B cell (primary cell): Measurements from ENCODE around the gene VCX. TPM values are rescaled to one million over a fixed set of nuclear protein-coding genes. Genes with fewer than 3 reads are reported as not detected.

Source experiments
- ATAC-seq: fragments of 200-7000 bp; cut with Tn5 transposase; one replicate; pipeline ENCODE4 v1.10.0; 2021; ENCODE audit warnings: low read depth, mild to moderate bottlenecking, moderate number of reproducible peaks, moderate library complexity
- CTCF ChIA-PET: fragments of 350-600 bp; sonication (Branson Sonifier 250); formaldehyde crosslinking; loops from one replicate; lab custom pipeline; 2021; ENCODE audit warnings: antibody characterized with exemption, inconsistent platforms; lab: Charles Lee
- POLR2A ChIA-PET: fragments of 350-600 bp; sonication (Branson Sonifier 250); formaldehyde crosslinking; loops from one replicate; lab custom pipeline; 2021; ENCODE audit warnings: antibody characterized with exemption; lab: Charles Lee
- DNase-seq: peaks from one replicate; pipeline ENCODE4 v3.0.0; 2013
- H2AFZ ChIP-seq: 2 replicates; pipeline ENCODE4 v1.6.1; 2012; ENCODE audit warnings: mild to moderate bottlenecking, low read depth, low read length; ENCODE audit not compliant: insufficient read depth, poor library complexity, severe bottlenecking
- H3K27ac ChIP-seq, 2 donors: 1 replicate in 1 of 2; 2 replicates in 1 of 2; pipeline ENCODE4 v1.5.1; 2012 to 2013; ENCODE audit warnings: low read length in 2 of 2, mild to moderate bottlenecking in 2 of 2, moderate library complexity in 1 of 2
- H3K27me3 ChIP-seq, 4 experiments: fragments of 200-600 bp in 1 of 4; sonication (generic) in 1 of 4; replicated peaks in 1 of 4; 1 replicate in 2 of 4; 2 replicates in 2 of 4; pipeline versions ENCODE4 v1.6.1 to v1.7.0; 2013 to 2016; ENCODE audit warnings: low read length in 3 of 4, mild to moderate bottlenecking in 2 of 4, mixed read lengths in 1 of 4, moderate library complexity in 1 of 4; ENCODE audit not compliant: insufficient read depth in 4 of 4, control insufficient read depth in 3 of 4; ENCODE audit errors: control extremely low read depth in 1 of 4
- H3K36me3 ChIP-seq, 2 experiments: replicated peaks in 1 of 2; 1 replicate in 1 of 2; 2 replicates in 1 of 2; pipeline versions ENCODE4 v1.6.1 to v1.7.1; 2013; ENCODE audit warnings: low read length in 1 of 2; ENCODE audit not compliant: insufficient read depth in 2 of 2, control insufficient read depth in 1 of 2; ENCODE audit errors: control extremely low read depth in 1 of 2, extremely low read depth in 1 of 2
- H3K4me1 ChIP-seq, 2 donors: fragments of 200-600 bp in 1 of 2; sonication (generic) in 1 of 2; 1 replicate in 1 of 2; 2 replicates in 1 of 2; pipeline versions ENCODE4 v1.5.1 to v1.6.1; 2013 to 2017; ENCODE audit warnings: low read length in 2 of 2; ENCODE audit not compliant: control insufficient read depth in 2 of 2, insufficient read depth in 2 of 2
- H3K4me2 ChIP-seq: replicated peaks from 2 replicates; pipeline ENCODE3; 2012; ENCODE audit warnings: mild to moderate bottlenecking, low read depth, low read length; ENCODE audit not compliant: poor library complexity, severe bottlenecking
- H3K4me3 ChIP-seq, 5 experiments: fragments of 200-600 bp in 1 of 5; sonication (generic) in 1 of 5; 1 replicate in 3 of 5; 2 replicates in 2 of 5; pipeline versions ENCODE4 v1.5.1 to v1.7.0; 2011 to 2016; ENCODE audit warnings: low read length in 4 of 5, mild to moderate bottlenecking in 4 of 5, low read depth in 2 of 5, control low read depth in 1 of 5, moderate library complexity in 1 of 5; ENCODE audit not compliant: insufficient read depth in 1 of 5; ENCODE audit errors: control extremely low read depth in 1 of 5, extremely low read depth in 1 of 5
- H3K79me2 ChIP-seq: fragments of 200-600 bp; sonication (generic); one replicate; pipeline ENCODE4 v1.6.0; 2016; ENCODE audit warnings: low read length; ENCODE audit not compliant: control insufficient read depth, insufficient read depth
- H3K9ac ChIP-seq: fragments of 200-600 bp; sonication (generic); 2 replicates; pipeline ENCODE4 v1.6.1; 2017; ENCODE audit warnings: mild to moderate bottlenecking, low read length, moderate library complexity
- H3K9me3 ChIP-seq, 3 donors: one replicate each; pipeline versions ENCODE4 v1.6.1 to v1.7.1; 2013; ENCODE audit warnings: low read length in 2 of 3; ENCODE audit not compliant: control insufficient read depth in 2 of 3, insufficient read depth in 1 of 3; ENCODE audit errors: control extremely low read depth in 1 of 3
- H4K20me1 ChIP-seq: 2 replicates; pipeline ENCODE4 v1.6.0; 2012; ENCODE audit warnings: mild to moderate bottlenecking, low read length; ENCODE audit not compliant: insufficient read depth, control insufficient read depth, poor library complexity, severe bottlenecking
- H3K27ac Mint-ChIP-seq: one replicate; pipeline ENCODE4 v1.8.0; 2021; ENCODE audit warnings: mixed read lengths
- H3K27me3 Mint-ChIP-seq: one replicate; pipeline ENCODE4 v1.8.0; 2021; ENCODE audit warnings: mixed read lengths
- H3K4me1 Mint-ChIP-seq: one replicate; pipeline ENCODE4 v1.8.0; 2021; ENCODE audit warnings: mixed read lengths
- H3K4me3 Mint-ChIP-seq: one replicate; pipeline ENCODE4 v1.8.0; 2021; ENCODE audit warnings: mixed read lengths
- H3K9me3 Mint-ChIP-seq: one replicate; pipeline ENCODE4 v1.8.0; 2022; ENCODE audit warnings: mixed read lengths; ENCODE audit not compliant: insufficient read depth
- EZH2 ChIP-seq: IDR thresholded peaks from 2 replicates; pipeline ENCODE4 v1.6.1; 2012; ENCODE audit warnings: borderline replicate concordance, low read depth, mild to moderate bottlenecking, moderate library complexity, low read length; ENCODE audit not compliant: insufficient read depth, poor library complexity, severe bottlenecking
- WGBS: methylation state at CpG from one replicate; pipeline ENCODE4 v1.1.5; 2013; ENCODE audit warnings: missing lambda C conversion rate; ENCODE audit not compliant: insufficient coverage; 5-methylcytosine and 5-hydroxymethylcytosine counted together
- intact Hi-C: fragments of 100-400 bp; cut with micrococcal nuclease; formaldehyde crosslinking; loops from one replicate; pipeline ENCODE4 v1.10.0; 2022
- polyA plus RNA-seq: library from polyadenylated mRNA; depleted of rRNA; stranded (reverse); fragments of >200 nt; gene quantifications from 2 replicates; pipeline ENCODE4 v1.2.3, GENCODE V29; 2012
- total RNA-seq, 2 donors: library from RNA; stranded (reverse); fragments of 120-200 nt in 1 of 2; gene quantifications; 1 replicate in 1 of 2; 2 replicates in 1 of 2; pipeline versions ENCODE4 v1.2.3 to v1.2.4, GENCODE V29; 2013 to 2022
- TF ChIP-seq, protein P1 (sequence below): fragments of 200-600 bp; IDR thresholded peaks from one replicate; pipeline ENCODE4 v1.8.0; 2022; ENCODE audit warnings: antibody characterized with exemption, mild to moderate bottlenecking

The VCX gene
- total and polyA plus RNA-seq, 2 donors (not counting 1 experiment from before 2014, with no cell fraction given), result not detected

DNA sequence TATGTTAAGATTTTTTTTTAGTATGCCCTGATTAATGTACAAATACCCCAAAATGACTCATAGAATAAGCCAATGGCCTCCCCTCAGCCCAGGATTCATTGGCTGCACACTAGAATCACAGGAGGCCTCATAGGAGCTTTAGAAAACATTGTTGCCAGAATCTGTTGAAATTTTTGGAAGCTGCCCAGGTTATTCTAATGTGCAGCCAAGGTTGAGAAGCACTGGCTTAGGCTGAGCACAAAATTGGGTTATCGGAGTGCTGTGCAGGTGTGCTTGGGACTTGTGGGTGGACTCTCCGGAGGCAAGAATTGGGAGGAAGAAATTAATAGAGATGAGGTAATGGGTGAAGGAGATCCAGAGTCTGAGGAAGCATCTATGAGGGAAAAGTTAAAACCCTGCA lies 41.3 kb upstream of the VCX start:
- Histone ChIP-seq H3K27ac (no peak overlapping the region), H3K9ac (no peak overlapping the region), H3K36me3 (no peaks in the 10 kb centered on the region), H3K4me1 (no peaks in the 10 kb centered on the region), H4K20me1 (no peaks in the 10 kb centered on the region), H3K4me2 (no peak overlapping the region), H3K27me3 (no peaks in the 10 kb centered on the region), H2AFZ (no peak overlapping the region), H3K79me2 (no peaks in the 10 kb centered on the region), H3K9me3 (no peaks in the 10 kb centered on the region), H3K4me3 (no peak overlapping the region)
- no CpG with 5 or more reads among the region's 2 CpGs for WGBS
- ChIA-PET CTCF (no interaction called here), POLR2A (no interaction called here)
- ATAC-seq (no peak), DNase-seq (no peak)
- Mint-ChIP-seq H3K9me3 (no peaks in the 10 kb centered on the region), H3K27ac (no peak overlapping the region), H3K4me1 (peaks cover 3% of the 10 kb centered on the region), H3K4me3 (no peak overlapping the region), H3K27me3 (no peaks in the 10 kb centered on the region)
- no peak for TF ChIP-seq EZH2
- TF ChIP-seq, protein P1, sequence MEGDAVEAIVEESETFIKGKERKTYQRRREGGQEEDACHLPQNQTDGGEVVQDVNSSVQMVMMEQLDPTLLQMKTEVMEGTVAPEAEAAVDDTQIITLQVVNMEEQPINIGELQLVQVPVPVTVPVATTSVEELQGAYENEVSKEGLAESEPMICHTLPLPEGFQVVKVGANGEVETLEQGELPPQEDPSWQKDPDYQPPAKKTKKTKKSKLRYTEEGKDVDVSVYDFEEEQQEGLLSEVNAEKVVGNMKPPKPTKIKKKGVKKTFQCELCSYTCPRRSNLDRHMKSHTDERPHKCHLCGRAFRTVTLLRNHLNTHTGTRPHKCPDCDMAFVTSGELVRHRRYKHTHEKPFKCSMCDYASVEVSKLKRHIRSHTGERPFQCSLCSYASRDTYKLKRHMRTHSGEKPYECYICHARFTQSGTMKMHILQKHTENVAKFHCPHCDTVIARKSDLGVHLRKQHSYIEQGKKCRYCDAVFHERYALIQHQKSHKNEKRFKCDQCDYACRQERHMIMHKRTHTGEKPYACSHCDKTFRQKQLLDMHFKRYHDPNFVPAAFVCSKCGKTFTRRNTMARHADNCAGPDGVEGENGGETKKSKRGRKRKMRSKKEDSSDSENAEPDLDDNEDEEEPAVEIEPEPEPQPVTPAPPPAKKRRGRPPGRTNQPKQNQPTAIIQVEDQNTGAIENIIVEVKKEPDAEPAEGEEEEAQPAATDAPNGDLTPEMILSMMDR, result no peak
- intact Hi-C loops, result no loop called here

DNA sequence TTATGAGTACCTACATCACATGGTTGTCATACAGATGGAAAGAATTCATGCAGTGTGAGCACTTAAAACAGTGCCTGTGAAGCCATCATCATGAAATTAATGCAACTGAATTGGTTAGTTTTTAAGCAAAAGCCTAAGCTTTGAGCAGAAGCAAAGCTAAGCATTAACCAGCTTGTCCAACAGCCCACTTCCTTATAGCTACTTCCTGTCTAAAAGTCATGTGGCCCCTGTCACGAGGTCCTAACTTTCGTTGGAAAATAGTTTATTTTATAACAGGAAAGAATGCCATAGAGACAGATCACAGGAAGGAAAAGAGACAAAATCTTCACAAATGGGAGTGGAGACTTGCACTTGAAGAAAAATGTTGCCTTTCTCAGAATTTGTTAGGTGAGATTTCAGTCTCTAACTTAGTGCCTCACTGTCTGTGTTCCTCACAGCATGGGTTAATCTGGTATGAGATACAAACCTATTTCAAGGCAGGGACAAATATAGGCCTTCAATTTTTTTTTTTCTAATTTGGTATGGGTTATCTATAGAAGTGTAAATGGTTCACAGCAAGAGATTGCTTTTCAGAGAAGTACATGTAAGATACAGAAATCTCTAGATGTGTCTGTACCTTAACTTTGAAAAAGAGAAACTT lies 27.7 kb upstream of the VCX start:
- H3K4me1 ChIP-seq, result no peaks in the 10 kb centered on the region
- DNase-seq (no peak), ATAC-seq (no peak)
- no peak overlapping the region for H3K4me2 ChIP-seq
- WGBS, result no CpG with 5 or more reads among the region's 2 CpGs
- no peaks in the 10 kb centered on the region for H3K9me3 ChIP-seq
- TF ChIP-seq, protein P1, result no peak
- no peak for TF ChIP-seq EZH2
- Mint-ChIP-seq H3K27me3 (no peaks in the 10 kb centered on the region), H3K27ac (no peak overlapping the region), H3K4me3 (no peak overlapping the region), H3K4me1 (no peaks in the 10 kb centered on the region), H3K9me3 (no peaks in the 10 kb centered on the region)
- no peak overlapping the region for H2AFZ ChIP-seq
- no peak overlapping the region for H3K27ac ChIP-seq
- H4K20me1 ChIP-seq, result no peaks in the 10 kb centered on the region
- intact Hi-C loops, result no loop called here
- no peak overlapping the region for H3K4me3 ChIP-seq
- H3K79me2 ChIP-seq, result no peaks in the 10 kb centered on the region
- H3K36me3 ChIP-seq, result no peaks in the 10 kb centered on the region
- POLR2A ChIA-PET, result no interaction called here
- no peaks in the 10 kb centered on the region for H3K27me3 ChIP-seq
- no peak overlapping the region for H3K9ac ChIP-seq
- CTCF ChIA-PET, result no interaction called here
